ENCODE results near the gene FAM174A.
"Not testable (repeated sequence)": the region's sequence is repeated elsewhere in the genome, so short reads cannot be mapped to it uniquely, and the experiment has no call there.

FAM174A gene

DNA sequence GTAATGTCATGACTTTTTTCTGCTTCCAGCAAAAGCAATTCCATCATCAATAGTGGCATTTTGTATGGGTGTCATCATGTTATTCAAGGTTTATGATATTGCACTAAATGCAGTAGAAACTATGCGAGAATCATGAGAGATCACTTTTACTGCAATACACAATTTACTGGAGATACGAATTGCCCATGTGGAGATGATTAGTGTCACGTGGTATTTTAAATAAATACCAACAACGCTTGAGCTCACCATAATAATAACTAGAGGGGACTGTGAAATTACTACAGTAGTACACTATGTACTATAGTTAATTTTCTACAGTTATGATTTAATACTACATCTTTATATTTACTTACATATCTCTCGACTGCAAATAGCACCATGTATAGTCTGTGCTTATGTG, 49.7 kb downstream of the FAM174A start:
- no peaks in the 10 kb centered on the region for H3K36me3 ChIP-seq (ENCODE audit: insufficient read depth, low read length)
- TF ChIP-seq POLR2AphosphoS5 (IDR thresholded peaks at IDR 0.05; ENCODE audit: borderline replicate concordance, low read depth, low read length) (no peak), FOXP2 (optimal IDR thresholded peaks at IDR 0.05; ENCODE audit: control extremely low read depth, extremely low read length, insufficient read depth) (no peak), EZH2 (IDR thresholded peaks at IDR 0.05) (no peak)
- no peak overlapping the region for H3K27ac ChIP-seq
- DNase-seq (ENCODE audit: low read depth, low spot score), result no peak
- H3K4me3 ChIP-seq, result no peak overlapping the region
- no peaks in the 10 kb centered on the region for H3K9me3 ChIP-seq (ENCODE audit: low read depth, low read length)
- H3K9ac ChIP-seq (ENCODE audit: insufficient read length), result no peak overlapping the region

DNA sequence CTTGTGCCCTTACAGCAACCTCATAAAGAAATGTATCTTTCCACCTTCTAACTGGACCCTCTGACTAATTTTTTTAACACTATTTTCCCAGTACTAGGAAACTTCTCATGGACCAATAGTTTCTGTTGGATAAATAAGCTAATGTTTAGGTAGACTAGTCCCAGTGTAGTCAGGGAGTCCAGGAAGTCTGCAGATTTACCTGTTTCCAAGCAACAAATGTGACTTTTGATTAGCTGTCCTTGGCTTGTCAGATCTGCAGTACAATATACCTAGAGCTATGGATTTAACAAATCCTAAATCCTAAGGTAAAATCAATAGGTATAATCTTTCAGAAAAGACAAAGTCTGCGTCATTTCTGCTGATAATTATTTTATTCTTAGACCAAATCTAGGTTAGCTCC, 55.7 kb downstream of the FAM174A start:
- DNase-seq (ENCODE audit: low read depth, low spot score), result no peak
- TF ChIP-seq FOXP2 (optimal IDR thresholded peaks at IDR 0.05; ENCODE audit: control extremely low read depth, extremely low read length, insufficient read depth) (no peak), POLR2AphosphoS5 (IDR thresholded peaks at IDR 0.05; ENCODE audit: borderline replicate concordance, low read depth, low read length) (no peak), EZH2 (IDR thresholded peaks at IDR 0.05) (no peak)
- H3K27ac ChIP-seq, result no peak overlapping the region

DNA sequence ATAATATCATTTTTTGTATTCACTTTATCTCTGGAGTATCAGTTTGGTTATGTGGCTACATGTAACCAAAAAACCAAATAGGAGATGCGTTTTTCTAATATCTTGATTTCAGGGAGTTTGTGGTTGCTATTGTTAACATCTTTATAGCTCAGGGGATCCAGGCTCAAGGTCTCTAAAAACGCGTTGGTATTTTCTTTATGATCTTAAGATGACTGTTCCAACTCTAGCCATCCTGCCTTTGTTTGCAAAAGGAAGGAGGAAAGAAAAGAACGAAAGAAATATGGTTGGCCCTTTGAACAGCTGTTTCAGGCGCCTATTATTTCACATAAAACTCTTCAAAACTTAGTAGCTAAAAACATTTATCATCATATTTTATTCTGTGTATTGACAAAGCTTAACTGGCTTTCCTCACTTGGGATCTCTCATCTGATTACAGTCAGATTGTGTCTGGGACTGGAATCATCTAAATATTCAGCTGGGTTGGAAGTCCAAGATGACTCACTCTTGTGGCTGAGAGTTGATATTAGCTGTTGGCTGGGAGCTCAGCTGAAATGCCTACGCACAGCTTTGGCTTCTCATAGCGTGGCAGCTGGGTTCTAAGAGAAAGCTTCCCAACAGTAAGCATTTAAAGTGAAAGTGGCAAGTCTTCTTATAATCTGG, 60.1 kb downstream of the FAM174A start:
- Histone ChIP-seq H3K4me3 (no peak overlapping the region), H3K9ac (ENCODE audit: insufficient read length) (no peak overlapping the region), H3K27ac (no peak overlapping the region), H3K9me3 (ENCODE audit: low read depth, low read length) (no peaks in the 10 kb centered on the region), H3K36me3 (ENCODE audit: insufficient read depth, low read length) (no peaks in the 10 kb centered on the region)
- DNase-seq (ENCODE audit: low read depth, low spot score), result no peak
- TF ChIP-seq POLR2AphosphoS5 (IDR thresholded peaks at IDR 0.05; ENCODE audit: borderline replicate concordance, low read depth, low read length) (no peak), FOXP2 (optimal IDR thresholded peaks at IDR 0.05; ENCODE audit: control extremely low read depth, extremely low read length, insufficient read depth) (no peak), EZH2 (IDR thresholded peaks at IDR 0.05) (no peak)

More for the DNA sequence above, 55.7 kb downstream of the FAM174A start:
- Histone ChIP-seq H3K4me3 (no peak overlapping the region), H3K36me3 (ENCODE audit: insufficient read depth, low read length) (no peaks in the 10 kb centered on the region), H3K9me3 (ENCODE audit: low read depth, low read length) (no peaks in the 10 kb centered on the region), H3K9ac (ENCODE audit: insufficient read length) (no peak overlapping the region)

DNA sequence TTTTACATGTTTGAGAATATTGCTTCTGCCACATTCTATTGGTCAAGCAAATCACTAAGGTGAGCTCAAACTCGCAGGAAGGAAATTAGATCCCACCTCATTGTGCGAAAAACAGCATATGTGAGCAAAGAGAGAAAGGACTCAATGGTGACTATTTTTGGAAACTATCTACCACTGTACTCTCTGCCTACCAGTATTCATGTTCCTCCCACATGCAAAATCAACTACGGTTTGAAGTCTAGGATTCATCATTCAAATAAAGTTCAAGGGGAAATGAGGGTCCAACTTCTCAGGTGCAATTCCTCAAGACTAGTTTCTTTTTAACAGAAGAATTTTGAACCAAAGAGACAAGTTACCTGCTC, 60.6 kb downstream of the FAM174A start:
- H3K27ac ChIP-seq, result no peak overlapping the region
- no peak for DNase-seq (ENCODE audit: low read depth, low spot score)
- no peak overlapping the region for H3K9ac ChIP-seq (ENCODE audit: insufficient read length)
- H3K9me3 ChIP-seq (ENCODE audit: low read depth, low read length), result no peaks in the 10 kb centered on the region
- no peak for TF ChIP-seq EZH2 (IDR thresholded peaks at IDR 0.05)
- no peak for TF ChIP-seq POLR2AphosphoS5 (IDR thresholded peaks at IDR 0.05; ENCODE audit: borderline replicate concordance, low read depth, low read length)
- no peak for TF ChIP-seq FOXP2 (optimal IDR thresholded peaks at IDR 0.05; ENCODE audit: control extremely low read depth, extremely low read length, insufficient read depth)
- H3K4me3 ChIP-seq, result no peak overlapping the region
- H3K36me3 ChIP-seq (ENCODE audit: insufficient read depth, low read length), result no peaks in the 10 kb centered on the region

DNA sequence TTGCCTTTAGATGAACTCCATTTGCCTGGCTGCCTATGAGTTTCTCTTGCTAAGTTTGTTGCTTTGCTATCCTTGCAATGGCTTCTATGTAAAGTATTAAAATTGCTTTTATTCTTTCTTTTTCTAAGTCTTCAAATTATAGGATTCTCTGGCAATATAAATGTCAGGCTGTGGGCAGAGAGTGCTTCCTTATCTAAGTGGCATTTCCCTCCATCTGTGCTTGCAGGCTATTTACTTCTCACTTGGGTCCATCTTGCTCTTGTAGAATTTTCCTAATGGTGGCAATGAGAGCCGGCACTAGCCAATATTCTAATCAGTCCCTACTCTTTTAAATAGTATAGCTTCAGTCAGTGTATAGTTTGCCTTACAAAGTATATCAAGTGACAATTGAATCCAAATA, 63.3 kb downstream of the FAM174A start:
- TF ChIP-seq EZH2 (IDR thresholded peaks at IDR 0.05) (no peak), POLR2AphosphoS5 (IDR thresholded peaks at IDR 0.05; ENCODE audit: borderline replicate concordance, low read depth, low read length) (no peak), FOXP2 (optimal IDR thresholded peaks at IDR 0.05; ENCODE audit: control extremely low read depth, extremely low read length, insufficient read depth) (no peak)
- DNase-seq (ENCODE audit: low read depth, low spot score), result no peak
- H3K4me3 ChIP-seq, result no peak overlapping the region

DNA sequence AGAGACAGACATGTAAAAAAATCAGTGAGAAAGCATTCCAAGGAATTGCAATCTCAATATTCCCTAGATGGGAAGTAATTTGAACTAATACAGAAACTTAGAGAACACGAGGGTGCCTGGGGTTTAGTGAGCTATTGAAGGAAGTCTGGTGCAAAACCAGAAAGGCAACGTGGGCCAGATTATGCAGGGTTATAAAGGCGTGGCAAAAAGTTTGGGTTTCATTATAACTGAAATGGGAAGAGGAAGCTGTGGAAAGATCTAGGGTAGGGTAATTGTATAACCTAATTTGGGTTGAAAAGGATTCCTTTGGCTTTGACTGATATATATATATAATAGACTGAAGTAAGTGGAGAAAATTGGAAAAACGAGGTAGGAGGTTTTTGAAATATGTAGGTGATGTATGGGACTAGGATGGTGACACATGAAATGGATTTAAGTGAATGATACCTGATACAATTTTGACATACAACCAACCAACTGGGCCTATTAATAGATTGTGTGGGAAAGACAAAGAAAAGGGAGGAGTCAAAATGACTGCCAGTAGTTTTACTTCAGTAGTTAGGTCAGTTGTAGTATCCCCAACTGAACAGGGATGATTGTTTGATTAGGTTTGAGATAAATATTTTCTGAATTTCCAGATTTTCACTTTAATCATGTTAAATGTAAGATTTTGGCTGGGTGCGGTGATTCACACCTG, 65.3 kb downstream of the FAM174A start:
- no peak for DNase-seq (ENCODE audit: low read depth, low spot score)
- TF ChIP-seq POLR2AphosphoS5 (IDR thresholded peaks at IDR 0.05; ENCODE audit: borderline replicate concordance, low read depth, low read length) (no peak), EZH2 (IDR thresholded peaks at IDR 0.05) (no peak), FOXP2 (optimal IDR thresholded peaks at IDR 0.05; ENCODE audit: control extremely low read depth, extremely low read length, insufficient read depth) (no peak)
- H3K27ac ChIP-seq, result no peak overlapping the region
- H3K9ac ChIP-seq (ENCODE audit: insufficient read length), result no peak overlapping the region
- no peaks in the 10 kb centered on the region for H3K9me3 ChIP-seq (ENCODE audit: low read depth, low read length)
- H3K36me3 ChIP-seq (ENCODE audit: insufficient read depth, low read length), result no peaks in the 10 kb centered on the region
- H3K4me3 ChIP-seq, result no peak overlapping the region

More for the DNA sequence above, 63.3 kb downstream of the FAM174A start:
- Histone ChIP-seq H3K9me3 (ENCODE audit: low read depth, low read length) (no peaks in the 10 kb centered on the region), H3K27ac (no peak overlapping the region), H3K36me3 (ENCODE audit: insufficient read depth, low read length) (no peaks in the 10 kb centered on the region), H3K9ac (ENCODE audit: insufficient read length) (no peak overlapping the region)

DNA sequence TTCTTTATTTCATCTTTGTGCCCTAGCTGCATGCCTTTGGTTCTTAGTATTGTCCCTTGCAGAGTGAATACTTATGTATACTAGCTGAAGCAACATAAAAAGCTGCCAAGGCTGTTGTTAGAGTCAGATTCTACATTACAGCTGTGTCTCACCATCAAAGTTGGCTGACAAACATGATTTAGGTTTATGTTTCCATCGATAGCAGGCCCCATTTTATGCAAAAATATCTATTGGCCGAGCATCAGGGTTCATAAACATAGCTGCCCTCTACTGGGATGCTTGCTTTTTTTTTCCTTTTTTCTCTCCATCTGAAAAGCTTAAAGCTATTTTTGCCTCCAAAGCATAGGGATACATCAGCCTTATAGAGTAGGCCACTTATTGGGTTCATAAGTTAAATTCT, 68.0 kb downstream of the FAM174A start:
- Histone ChIP-seq H3K9ac (ENCODE audit: insufficient read length) (no peak overlapping the region), H3K4me3 (no peak overlapping the region)

DNA sequence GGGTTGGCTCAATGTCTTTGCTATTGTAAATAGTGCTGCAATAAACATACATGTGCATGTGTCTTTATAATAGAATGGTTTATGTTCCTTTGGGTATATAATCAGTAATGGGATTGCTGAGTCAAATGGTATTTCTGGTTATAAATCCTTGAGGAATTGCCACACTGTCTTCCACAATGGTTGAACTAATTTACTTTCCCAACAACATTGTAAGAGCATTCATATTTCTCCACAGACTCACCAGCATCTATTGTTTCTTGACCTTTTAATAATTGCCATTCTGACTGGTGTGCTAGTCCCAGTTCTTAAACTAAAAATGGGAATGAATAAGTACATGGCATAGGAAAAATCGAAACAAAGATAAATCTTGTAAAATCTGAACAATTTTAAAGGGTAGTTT, 68.8 kb downstream of the FAM174A start:
- not testable (repeated sequence) for H3K36me3 ChIP-seq (ENCODE audit: insufficient read depth, low read length); H3K9me3 ChIP-seq (ENCODE audit: low read depth, low read length); H3K4me3 ChIP-seq; H3K9ac ChIP-seq (ENCODE audit: insufficient read length); DNase-seq (ENCODE audit: low read depth, low spot score); H3K27ac ChIP-seq

More for the DNA sequence above, 68.0 kb downstream of the FAM174A start:
- TF ChIP-seq EZH2 (IDR thresholded peaks at IDR 0.05) (no peak), FOXP2 (optimal IDR thresholded peaks at IDR 0.05; ENCODE audit: control extremely low read depth, extremely low read length, insufficient read depth) (no peak), POLR2AphosphoS5 (IDR thresholded peaks at IDR 0.05; ENCODE audit: borderline replicate concordance, low read depth, low read length) (no peak)
- Histone ChIP-seq H3K27ac (no peak overlapping the region), H3K9me3 (ENCODE audit: low read depth, low read length) (no peaks in the 10 kb centered on the region), H3K36me3 (ENCODE audit: insufficient read depth, low read length) (no peaks in the 10 kb centered on the region)
- DNase-seq (ENCODE audit: low read depth, low spot score), result no peak

DNA sequence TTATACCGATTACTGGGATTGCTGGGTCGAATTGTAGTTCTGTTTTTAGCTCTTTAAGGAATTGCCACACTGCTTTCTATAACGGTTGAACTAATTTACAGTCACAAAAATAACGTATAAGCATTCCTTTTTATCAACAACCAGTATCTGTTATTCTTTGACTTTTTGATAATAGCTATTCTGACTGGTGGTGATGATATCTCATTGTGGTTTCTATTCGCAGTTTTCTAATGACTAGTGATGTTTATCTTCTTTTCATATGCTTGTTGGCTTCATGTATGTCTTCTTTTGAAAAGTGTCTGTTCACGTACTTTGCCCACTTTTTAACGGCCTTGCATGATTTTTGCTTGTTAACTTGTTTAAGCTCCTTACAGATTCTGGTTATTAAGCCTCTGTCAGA, 74.4 kb downstream of the FAM174A start:
- H3K4me3 ChIP-seq, result no peak overlapping the region
- H3K9ac ChIP-seq (ENCODE audit: insufficient read length), result no peak overlapping the region

More for the DNA sequence above, 74.4 kb downstream of the FAM174A start:
- Histone ChIP-seq H3K9me3 (ENCODE audit: low read depth, low read length) (no peaks in the 10 kb centered on the region), H3K27ac (no peak overlapping the region), H3K36me3 (ENCODE audit: insufficient read depth, low read length) (no peaks in the 10 kb centered on the region)
- no peak for TF ChIP-seq FOXP2 (optimal IDR thresholded peaks at IDR 0.05; ENCODE audit: control extremely low read depth, extremely low read length, insufficient read depth)
- no peak for TF ChIP-seq POLR2AphosphoS5 (IDR thresholded peaks at IDR 0.05; ENCODE audit: borderline replicate concordance, low read depth, low read length)
- TF ChIP-seq EZH2 (IDR thresholded peaks at IDR 0.05), result no peak
- DNase-seq (ENCODE audit: low read depth, low spot score), result no peak

All from SK-N-MC (cell line).